ENCODE measurements around the gene HTRA3. TPM values are rescaled to one million over a fixed set of nuclear protein-coding genes. Genes with fewer than 3 reads are reported as not detected.

The HTRA3 gene
- total and polyA plus RNA-seq, 4 donors: 0.36 to 1.2 (median 1.1) TPM

DNA sequence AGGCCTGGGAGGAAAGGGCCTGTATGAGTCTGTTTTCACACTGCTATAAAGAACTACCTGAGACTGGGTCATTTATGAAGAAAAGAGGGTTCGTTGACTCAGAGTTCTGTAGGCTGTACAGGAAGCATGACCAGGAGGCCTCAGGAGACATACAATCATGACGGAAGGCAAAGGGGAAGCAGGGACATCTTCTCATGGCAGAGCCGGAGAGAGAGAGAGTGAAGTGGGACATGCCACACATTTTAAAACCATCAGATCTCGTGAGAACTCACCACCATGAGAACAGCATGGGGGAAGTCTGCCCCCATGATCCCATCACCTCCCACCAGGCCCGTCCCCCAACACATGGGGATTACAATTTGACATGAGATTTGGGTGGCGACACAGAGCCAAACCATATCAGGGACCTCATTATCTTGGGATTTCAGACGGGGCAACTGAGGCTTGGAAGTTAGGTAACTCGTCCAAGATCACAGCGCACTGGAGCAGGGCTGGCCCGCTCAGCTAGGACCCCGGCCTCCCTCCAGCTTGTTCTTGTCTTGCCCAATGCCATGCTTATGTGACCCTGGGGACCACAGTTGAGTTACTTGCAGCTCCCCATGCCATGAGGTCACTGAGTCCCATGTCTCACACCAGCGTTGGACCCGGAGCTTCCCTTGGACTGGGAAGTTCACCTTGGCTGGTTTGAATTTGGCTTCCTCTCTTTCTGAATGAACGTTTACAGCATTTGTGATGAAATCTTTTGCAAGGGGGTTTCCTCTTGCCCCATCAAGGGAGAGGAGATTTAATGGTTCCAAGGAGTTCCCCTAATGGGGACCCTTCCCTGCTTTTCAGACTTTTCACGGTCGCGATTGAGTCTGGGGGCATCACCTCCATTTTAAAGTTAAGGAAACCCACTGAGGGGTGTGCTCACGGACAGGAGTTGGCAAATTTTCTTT, 18.1 kb downstream of the HTRA3 start:
- WGBS: 90% methylated on average over 18 of the region's 18 CpGs
- Histone ChIP-seq H3K36me3 (ENCODE audit: control insufficient read depth in 4 of 4, insufficient read depth in 3 of 4, low read depth in 1 of 4, low read length in 3 of 4) (no peaks in the 10 kb centered on the region), H3K27me3 (ENCODE audit: control insufficient read depth in 4 of 4, insufficient read depth in 4 of 4, low read length in 3 of 4) (no peaks in the 10 kb centered on the region), H3K27ac (ENCODE audit: low read depth in 1 of 2, low read length in 2 of 2) (no peak overlapping the region), H3K9me3 (ENCODE audit: control insufficient read depth in 4 of 4, low read length in 3 of 4) (no peaks in the 10 kb centered on the region), H3K4me3 (ENCODE audit: low read depth in 1 of 3, low read length in 3 of 3) (no peak overlapping the region), H3K9ac (ENCODE audit: low read depth in 1 of 2, low read length in 2 of 2) (no peak overlapping the region), H3K4me1 (ENCODE audit: control insufficient read depth in 4 of 4, insufficient read depth in 4 of 4, low read length in 3 of 4) (no peaks in the 10 kb centered on the region)
- TF ChIP-seq, protein P1, sequence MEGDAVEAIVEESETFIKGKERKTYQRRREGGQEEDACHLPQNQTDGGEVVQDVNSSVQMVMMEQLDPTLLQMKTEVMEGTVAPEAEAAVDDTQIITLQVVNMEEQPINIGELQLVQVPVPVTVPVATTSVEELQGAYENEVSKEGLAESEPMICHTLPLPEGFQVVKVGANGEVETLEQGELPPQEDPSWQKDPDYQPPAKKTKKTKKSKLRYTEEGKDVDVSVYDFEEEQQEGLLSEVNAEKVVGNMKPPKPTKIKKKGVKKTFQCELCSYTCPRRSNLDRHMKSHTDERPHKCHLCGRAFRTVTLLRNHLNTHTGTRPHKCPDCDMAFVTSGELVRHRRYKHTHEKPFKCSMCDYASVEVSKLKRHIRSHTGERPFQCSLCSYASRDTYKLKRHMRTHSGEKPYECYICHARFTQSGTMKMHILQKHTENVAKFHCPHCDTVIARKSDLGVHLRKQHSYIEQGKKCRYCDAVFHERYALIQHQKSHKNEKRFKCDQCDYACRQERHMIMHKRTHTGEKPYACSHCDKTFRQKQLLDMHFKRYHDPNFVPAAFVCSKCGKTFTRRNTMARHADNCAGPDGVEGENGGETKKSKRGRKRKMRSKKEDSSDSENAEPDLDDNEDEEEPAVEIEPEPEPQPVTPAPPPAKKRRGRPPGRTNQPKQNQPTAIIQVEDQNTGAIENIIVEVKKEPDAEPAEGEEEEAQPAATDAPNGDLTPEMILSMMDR (IDR thresholded peaks at IDR 0.05; ENCODE audit: low read depth, low read length, missing input control): no peak
- TF ChIP-seq NR2F2 (IDR thresholded peaks at IDR 0.05) (no peak), JUND (IDR thresholded peaks at IDR 0.05) (no peak), SP1 (IDR thresholded peaks at IDR 0.05) (no peak), EGR1 (IDR thresholded peaks at IDR 0.05; ENCODE audit: low read depth in 2 of 2) (no peak), HNF4A (conservative IDR thresholded peaks at IDR 0.05) (no peak), RXRA (IDR thresholded peaks at IDR 0.05) (no peak), FOXA2 (IDR thresholded peaks at IDR 0.05) (no peak), YY1 (IDR thresholded peaks at IDR 0.05) (no peak), FOXA1 (IDR thresholded peaks at IDR 0.05) (no peak)
- TF ChIP-seq, protein P2, sequence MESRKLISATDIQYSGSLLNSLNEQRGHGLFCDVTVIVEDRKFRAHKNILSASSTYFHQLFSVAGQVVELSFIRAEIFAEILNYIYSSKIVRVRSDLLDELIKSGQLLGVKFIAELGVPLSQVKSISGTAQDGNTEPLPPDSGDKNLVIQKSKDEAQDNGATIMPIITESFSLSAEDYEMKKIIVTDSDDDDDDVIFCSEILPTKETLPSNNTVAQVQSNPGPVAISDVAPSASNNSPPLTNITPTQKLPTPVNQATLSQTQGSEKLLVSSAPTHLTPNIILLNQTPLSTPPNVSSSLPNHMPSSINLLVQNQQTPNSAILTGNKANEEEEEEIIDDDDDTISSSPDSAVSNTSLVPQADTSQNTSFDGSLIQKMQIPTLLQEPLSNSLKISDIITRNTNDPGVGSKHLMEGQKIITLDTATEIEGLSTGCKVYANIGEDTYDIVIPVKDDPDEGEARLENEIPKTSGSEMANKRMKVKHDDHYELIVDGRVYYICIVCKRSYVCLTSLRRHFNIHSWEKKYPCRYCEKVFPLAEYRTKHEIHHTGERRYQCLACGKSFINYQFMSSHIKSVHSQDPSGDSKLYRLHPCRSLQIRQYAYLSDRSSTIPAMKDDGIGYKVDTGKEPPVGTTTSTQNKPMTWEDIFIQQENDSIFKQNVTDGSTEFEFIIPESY (IDR thresholded peaks at IDR 0.05): no peak
- TF ChIP-seq, protein P3, sequence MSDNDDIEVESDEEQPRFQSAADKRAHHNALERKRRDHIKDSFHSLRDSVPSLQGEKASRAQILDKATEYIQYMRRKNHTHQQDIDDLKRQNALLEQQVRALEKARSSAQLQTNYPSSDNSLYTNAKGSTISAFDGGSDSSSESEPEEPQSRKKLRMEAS (IDR thresholded peaks at IDR 0.05): no peak
- TF ChIP-seq, protein P4, sequence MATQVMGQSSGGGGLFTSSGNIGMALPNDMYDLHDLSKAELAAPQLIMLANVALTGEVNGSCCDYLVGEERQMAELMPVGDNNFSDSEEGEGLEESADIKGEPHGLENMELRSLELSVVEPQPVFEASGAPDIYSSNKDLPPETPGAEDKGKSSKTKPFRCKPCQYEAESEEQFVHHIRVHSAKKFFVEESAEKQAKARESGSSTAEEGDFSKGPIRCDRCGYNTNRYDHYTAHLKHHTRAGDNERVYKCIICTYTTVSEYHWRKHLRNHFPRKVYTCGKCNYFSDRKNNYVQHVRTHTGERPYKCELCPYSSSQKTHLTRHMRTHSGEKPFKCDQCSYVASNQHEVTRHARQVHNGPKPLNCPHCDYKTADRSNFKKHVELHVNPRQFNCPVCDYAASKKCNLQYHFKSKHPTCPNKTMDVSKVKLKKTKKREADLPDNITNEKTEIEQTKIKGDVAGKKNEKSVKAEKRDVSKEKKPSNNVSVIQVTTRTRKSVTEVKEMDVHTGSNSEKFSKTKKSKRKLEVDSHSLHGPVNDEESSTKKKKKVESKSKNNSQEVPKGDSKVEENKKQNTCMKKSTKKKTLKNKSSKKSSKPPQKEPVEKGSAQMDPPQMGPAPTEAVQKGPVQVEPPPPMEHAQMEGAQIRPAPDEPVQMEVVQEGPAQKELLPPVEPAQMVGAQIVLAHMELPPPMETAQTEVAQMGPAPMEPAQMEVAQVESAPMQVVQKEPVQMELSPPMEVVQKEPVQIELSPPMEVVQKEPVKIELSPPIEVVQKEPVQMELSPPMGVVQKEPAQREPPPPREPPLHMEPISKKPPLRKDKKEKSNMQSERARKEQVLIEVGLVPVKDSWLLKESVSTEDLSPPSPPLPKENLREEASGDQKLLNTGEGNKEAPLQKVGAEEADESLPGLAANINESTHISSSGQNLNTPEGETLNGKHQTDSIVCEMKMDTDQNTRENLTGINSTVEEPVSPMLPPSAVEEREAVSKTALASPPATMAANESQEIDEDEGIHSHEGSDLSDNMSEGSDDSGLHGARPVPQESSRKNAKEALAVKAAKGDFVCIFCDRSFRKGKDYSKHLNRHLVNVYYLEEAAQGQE (IDR thresholded peaks at IDR 0.05): no peak
- DNase-seq (ENCODE audit: low spot score): no peak

DNA sequence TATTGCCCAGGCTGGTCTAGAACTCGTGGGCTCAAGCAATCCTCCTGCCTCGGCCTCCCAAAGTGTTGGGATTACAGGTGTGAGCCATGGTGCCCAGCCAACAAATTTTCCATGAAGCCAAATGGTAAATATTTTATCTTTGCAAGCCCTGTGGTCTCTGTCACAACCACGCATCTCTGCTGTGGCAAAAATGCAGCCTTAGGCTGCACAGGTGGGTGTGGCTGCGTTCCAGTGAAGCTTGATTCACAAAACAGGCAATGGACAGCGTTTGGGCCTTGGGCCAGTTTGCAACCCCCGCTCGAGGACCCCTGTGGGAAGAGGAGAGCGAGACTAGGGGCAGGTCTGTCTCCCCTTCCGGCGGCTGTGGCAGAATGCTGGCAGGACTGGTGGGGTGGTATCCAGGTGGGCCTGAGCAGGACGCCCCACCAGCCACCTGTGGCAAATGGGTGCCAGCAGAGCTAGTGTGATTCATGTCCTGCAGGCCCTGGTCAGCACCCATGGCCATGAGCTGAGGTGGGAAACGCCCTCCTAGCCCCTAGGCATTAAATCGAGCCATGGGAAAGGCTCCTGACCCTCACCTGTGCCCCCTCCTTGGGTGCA, 19.7 kb downstream of the HTRA3 start:
- Histone ChIP-seq H3K9me3 (ENCODE audit: control insufficient read depth in 4 of 4, low read length in 3 of 4) (no peaks in the 10 kb centered on the region), H3K27me3 (ENCODE audit: control insufficient read depth in 4 of 4, insufficient read depth in 4 of 4, low read length in 3 of 4) (no peaks in the 10 kb centered on the region), H3K27ac (ENCODE audit: low read depth in 1 of 2, low read length in 2 of 2) (no peak overlapping the region), H3K9ac (ENCODE audit: low read depth in 1 of 2, low read length in 2 of 2) (no peak overlapping the region), H3K4me1 (ENCODE audit: control insufficient read depth in 4 of 4, insufficient read depth in 4 of 4, low read length in 3 of 4) (no peaks in the 10 kb centered on the region), H3K4me3 (ENCODE audit: low read depth in 1 of 3, low read length in 3 of 3) (no peak overlapping the region), H3K36me3 (ENCODE audit: control insufficient read depth in 4 of 4, insufficient read depth in 3 of 4, low read depth in 1 of 4, low read length in 3 of 4) (no peaks in the 10 kb centered on the region)
- DNase-seq (ENCODE audit: low spot score): no peak
- whole genome bisulfite sequencing: 84% methylated on average over 13 of the region's 13 CpGs
- TF ChIP-seq TAF1 (conservative IDR thresholded peaks at IDR 0.05) (no peak), FOXA1 (IDR thresholded peaks at IDR 0.05) (no peak), RXRA (IDR thresholded peaks at IDR 0.05) (no peak), JUND (IDR thresholded peaks at IDR 0.05) (no peak), SP1 (IDR thresholded peaks at IDR 0.05) (no peak), GABPA (IDR thresholded peaks at IDR 0.05 in 1 of 2, conservative IDR thresholded peaks at IDR 0.05 in 1 of 2) (no peak)
- TF ChIP-seq, protein P3 (IDR thresholded peaks at IDR 0.05): no peak
- TF ChIP-seq, protein P1 (IDR thresholded peaks at IDR 0.05; ENCODE audit: low read depth, low read length, missing input control): no peak
- TF ChIP-seq, protein P4 (IDR thresholded peaks at IDR 0.05): no peak

Data from liver (tissue), 9 donors.